ENCODE results near the gene LUZP1. TPM values are rescaled to one million over a fixed set of nuclear protein-coding genes. Genes with fewer than 3 reads are reported as not detected.

Gene LUZP1
- total RNA-seq, 1 experiment from 2014 or later, result 22.4 TPM

DNA sequence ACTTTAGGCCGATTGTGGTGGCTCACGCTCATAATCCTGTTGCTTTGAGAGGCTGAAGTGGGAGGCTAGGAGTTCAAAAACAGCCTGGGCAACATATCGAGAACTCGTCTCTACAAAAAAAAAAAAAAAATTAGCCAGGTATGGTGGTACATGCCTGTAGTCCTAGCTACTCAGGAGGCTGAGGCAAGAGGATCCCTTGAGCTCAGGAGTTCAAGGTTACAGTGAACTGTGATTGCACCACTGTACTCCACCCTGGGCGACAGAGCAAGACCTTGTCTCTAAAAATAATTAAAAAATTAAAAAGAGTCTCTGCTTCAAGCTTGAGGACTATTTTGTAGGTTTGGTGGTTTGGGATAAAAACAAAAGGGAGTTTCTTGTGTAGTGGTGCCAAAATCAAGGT is 128.1 kb downstream of the LUZP1 start:
- ChIA-PET RAD21 (ENCODE audit: low non-redundant PET in 1 of 2, low total read pairs in 2 of 2, uncharacterized antibody in 2 of 2, unreplicated experiment in 2 of 2) (no interaction called here), CTCF (no interaction called here), POLR2A (no interaction called here)
- intact Hi-C loops (cut with micrococcal nuclease), result no loop called here
- no peak for TF ChIP-seq EZH2phosphoT487 (IDR thresholded peaks at IDR 0.05; ENCODE audit: borderline replicate concordance)
- TF ChIP-seq, protein P1, sequence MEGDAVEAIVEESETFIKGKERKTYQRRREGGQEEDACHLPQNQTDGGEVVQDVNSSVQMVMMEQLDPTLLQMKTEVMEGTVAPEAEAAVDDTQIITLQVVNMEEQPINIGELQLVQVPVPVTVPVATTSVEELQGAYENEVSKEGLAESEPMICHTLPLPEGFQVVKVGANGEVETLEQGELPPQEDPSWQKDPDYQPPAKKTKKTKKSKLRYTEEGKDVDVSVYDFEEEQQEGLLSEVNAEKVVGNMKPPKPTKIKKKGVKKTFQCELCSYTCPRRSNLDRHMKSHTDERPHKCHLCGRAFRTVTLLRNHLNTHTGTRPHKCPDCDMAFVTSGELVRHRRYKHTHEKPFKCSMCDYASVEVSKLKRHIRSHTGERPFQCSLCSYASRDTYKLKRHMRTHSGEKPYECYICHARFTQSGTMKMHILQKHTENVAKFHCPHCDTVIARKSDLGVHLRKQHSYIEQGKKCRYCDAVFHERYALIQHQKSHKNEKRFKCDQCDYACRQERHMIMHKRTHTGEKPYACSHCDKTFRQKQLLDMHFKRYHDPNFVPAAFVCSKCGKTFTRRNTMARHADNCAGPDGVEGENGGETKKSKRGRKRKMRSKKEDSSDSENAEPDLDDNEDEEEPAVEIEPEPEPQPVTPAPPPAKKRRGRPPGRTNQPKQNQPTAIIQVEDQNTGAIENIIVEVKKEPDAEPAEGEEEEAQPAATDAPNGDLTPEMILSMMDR (IDR thresholded peaks at IDR 0.05 in 2 of 3, conservative IDR thresholded peaks at IDR 0.05 in 1 of 3; ENCODE audit: borderline replicate concordance in 1 of 3, insufficient read depth in 1 of 3, low read depth in 2 of 3, low read length in 2 of 3), result no peak
- no peak for TF ChIP-seq FOSL1 (IDR thresholded peaks at IDR 0.05; ENCODE audit: low read depth)
- no peak for TF ChIP-seq RAD21 (IDR thresholded peaks at IDR 0.05; ENCODE audit: low read depth)
- no peak for TF ChIP-seq SRF (IDR thresholded peaks at IDR 0.05; ENCODE audit: low read depth)
- no peak for TF ChIP-seq ELF1 (IDR thresholded peaks at IDR 0.05; ENCODE audit: borderline replicate concordance, low read depth)
- TF ChIP-seq TCF7L2 (IDR thresholded peaks at IDR 0.05; ENCODE audit: borderline replicate concordance, extremely low read depth, insufficient read depth, insufficient read length), result no peak
- no peak for TF ChIP-seq SP1 (IDR thresholded peaks at IDR 0.05; ENCODE audit: low read depth)
- TF ChIP-seq POLR2AphosphoS5 (IDR thresholded peaks at IDR 0.05; ENCODE audit: low read depth, low read length), result no peak
- TF ChIP-seq POLR2A (IDR thresholded peaks at IDR 0.05; ENCODE audit: borderline replicate concordance, extremely low read depth, insufficient read depth, insufficient read length), result no peak
- TF ChIP-seq CBX3 (IDR thresholded peaks at IDR 0.05; ENCODE audit: low read depth), result no peak
- no peak for TF ChIP-seq ZFX (IDR thresholded peaks at IDR 0.05)
- TF ChIP-seq EGR1 (IDR thresholded peaks at IDR 0.05; ENCODE audit: low read depth), result no peak
- no peak for TF ChIP-seq EZH2 (IDR thresholded peaks at IDR 0.05)
- TF ChIP-seq, protein P2, sequence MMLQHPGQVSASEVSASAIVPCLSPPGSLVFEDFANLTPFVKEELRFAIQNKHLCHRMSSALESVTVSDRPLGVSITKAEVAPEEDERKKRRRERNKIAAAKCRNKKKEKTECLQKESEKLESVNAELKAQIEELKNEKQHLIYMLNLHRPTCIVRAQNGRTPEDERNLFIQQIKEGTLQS (IDR thresholded peaks at IDR 0.05), result no peak
- TF ChIP-seq JUND (IDR thresholded peaks at IDR 0.05), result no peak
- TF ChIP-seq, protein P3, sequence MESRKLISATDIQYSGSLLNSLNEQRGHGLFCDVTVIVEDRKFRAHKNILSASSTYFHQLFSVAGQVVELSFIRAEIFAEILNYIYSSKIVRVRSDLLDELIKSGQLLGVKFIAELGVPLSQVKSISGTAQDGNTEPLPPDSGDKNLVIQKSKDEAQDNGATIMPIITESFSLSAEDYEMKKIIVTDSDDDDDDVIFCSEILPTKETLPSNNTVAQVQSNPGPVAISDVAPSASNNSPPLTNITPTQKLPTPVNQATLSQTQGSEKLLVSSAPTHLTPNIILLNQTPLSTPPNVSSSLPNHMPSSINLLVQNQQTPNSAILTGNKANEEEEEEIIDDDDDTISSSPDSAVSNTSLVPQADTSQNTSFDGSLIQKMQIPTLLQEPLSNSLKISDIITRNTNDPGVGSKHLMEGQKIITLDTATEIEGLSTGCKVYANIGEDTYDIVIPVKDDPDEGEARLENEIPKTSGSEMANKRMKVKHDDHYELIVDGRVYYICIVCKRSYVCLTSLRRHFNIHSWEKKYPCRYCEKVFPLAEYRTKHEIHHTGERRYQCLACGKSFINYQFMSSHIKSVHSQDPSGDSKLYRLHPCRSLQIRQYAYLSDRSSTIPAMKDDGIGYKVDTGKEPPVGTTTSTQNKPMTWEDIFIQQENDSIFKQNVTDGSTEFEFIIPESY (IDR thresholded peaks at IDR 0.05; ENCODE audit: extremely low read depth, insufficient replicate concordance, low read length), result no peak
- Histone ChIP-seq H3K4me1 (ENCODE audit: control insufficient read depth in 1 of 2, insufficient read depth in 2 of 2, low read length in 2 of 2) (no peaks in the 10 kb centered on the region), H3K9me3 (ENCODE audit: control insufficient read depth in 1 of 2, insufficient read depth in 1 of 2, low read depth in 1 of 2, low read length in 2 of 2) (no peaks in the 10 kb centered on the region), H3K79me2 (ENCODE audit: insufficient read depth, low read length) (peaks cover 95% of the 10 kb centered on the region), H3K9me2 (ENCODE audit: insufficient read depth) (no peaks in the 10 kb centered on the region), H3K9ac (ENCODE audit: low read length) (no peak overlapping the region), H3K27ac (ENCODE audit: low read depth, low read length) (no peak overlapping the region), H2AFZ (ENCODE audit: low read depth, low read length, poor library complexity, severe bottlenecking) (no peak overlapping the region), H4K20me1 (ENCODE audit: insufficient read depth) (peaks cover 27% of the 10 kb centered on the region; the same call in 1 of the 2 replicates), H3K4me2 (ENCODE audit: low read length) (no peak overlapping the region), H3K27me3 (ENCODE audit: insufficient read depth, low read length) (no peaks in the 10 kb centered on the region), H3K4me3 (replicated peaks in 1 of 2; ENCODE audit: low read depth in 1 of 2, low read length in 2 of 2) (no peak overlapping the region), H3K36me3 (ENCODE audit: control insufficient read depth in 1 of 2, insufficient read depth in 2 of 2, low read length in 2 of 2) (no peaks in the 10 kb centered on the region)
- ATAC-seq (no peak), DNase-seq (ENCODE audit: low read depth, low spot score) (no peak)
- no TSS peak for BruUV-seq (replicated peaks)
